HG03432 (cell line): Measurements from ENCODE around the gene SRPRA.

Experiments
- ATAC-seq: cut with Tn5 transposase; IDR thresholded peaks from one replicate; pipeline ENCODE4 v1.9.1; 2021; ENCODE audit warnings: mild to moderate bottlenecking, moderate library complexity; ENCODE audit not compliant: unreplicated experiment

SRPRA gene

GRCh38 chr11:126232683-126233082, 36.0 kb downstream of the SRPRA start:
- no peak for ATAC-seq

- ATAC-seq, result no peak
Measured at GRCh38 chr11:126231725-126232459, 36.8 kb downstream of the SRPRA start.

GRCh38 chr11:126229858-126230540, 38.7 kb downstream of the SRPRA start:
- ATAC-seq, result no peak

- ATAC-seq, result no peak
Measured at GRCh38 chr11:126226334-126227084, 42.2 kb downstream of the SRPRA start.

GRCh38 chr11:126225295-126225665, 43.4 kb downstream of the SRPRA start:
- ATAC-seq, result no peak

GRCh38 chr11:126224647-126225294, 43.9 kb downstream of the SRPRA start:
- no peak for ATAC-seq

GRCh38 chr11:126219547-126219946, 49.1 kb downstream of the SRPRA start:
- ATAC-seq, result no peak

- ATAC-seq, result no peak
Measured at GRCh38 chr11:126217491-126217890, 51.2 kb downstream of the SRPRA start.

- ATAC-seq, result no peak
Measured at GRCh38 chr11:126216526-126217305, 52.0 kb downstream of the SRPRA start.

GRCh38 chr11:126214841-126215240, 53.9 kb downstream of the SRPRA start:
- no peak for ATAC-seq

GRCh38 chr11:126214441-126214840, 54.3 kb downstream of the SRPRA start:
- no peak for ATAC-seq
